Activated CD4-positive, alpha-beta memory T cell treated with anti-CD3 and anti-CD28 coated beads, Interleukin-2, amount 10 ng/mL, durations not matched to agents 7 days and 5 days (primary cell): ENCODE results near the gene TM4SF1. TPM values are rescaled to one million over a fixed set of nuclear protein-coding genes. Genes with fewer than 3 reads are reported as not detected.

Experiments
- CTCF ChIA-PET: fragments of 350-600 bp; sonication (Branson Sonifier 250); formaldehyde crosslinking; loops from one replicate; lab custom pipeline; 2021; ENCODE audit warnings: antibody characterized with exemption, inconsistent platforms; lab: Charles Lee
- POLR2A ChIA-PET: fragments of 350-600 bp; sonication (Branson Sonifier 250); formaldehyde crosslinking; loops from one replicate; lab custom pipeline; 2021; ENCODE audit warnings: antibody characterized with exemption; lab: Charles Lee
- DNase-seq: peaks from one replicate; pipeline ENCODE4 v3.0.0-alpha.2; 2020
- H3K27ac Mint-ChIP-seq: one replicate; pipeline ENCODE4 v1.8.0; 2021; ENCODE audit warnings: mild to moderate bottlenecking, mixed read lengths
- H3K27me3 Mint-ChIP-seq: one replicate; pipeline ENCODE4 v1.8.0; 2021; ENCODE audit warnings: mixed read lengths
- H3K36me3 Mint-ChIP-seq: one replicate; pipeline ENCODE4 v1.8.0; 2021; ENCODE audit warnings: low read depth, mixed read lengths
- H3K4me1 Mint-ChIP-seq: one replicate; pipeline ENCODE4 v1.8.0; 2021; ENCODE audit warnings: mixed read lengths
- H3K4me3 Mint-ChIP-seq: one replicate; pipeline ENCODE4 v1.8.0; 2021; ENCODE audit warnings: mild to moderate bottlenecking, mixed read lengths
- H3K9me3 Mint-ChIP-seq: one replicate; pipeline ENCODE4 v1.8.0; 2021; ENCODE audit warnings: mixed read lengths
- total RNA-seq, 2 experiments: library from RNA; stranded (reverse); gene quantifications; one replicate each; pipeline ENCODE4 v1.2.3, GENCODE V29; 2021

The TM4SF1 gene
- total RNA-seq, 2 experiments from 2014 or later: not detected

DNA sequence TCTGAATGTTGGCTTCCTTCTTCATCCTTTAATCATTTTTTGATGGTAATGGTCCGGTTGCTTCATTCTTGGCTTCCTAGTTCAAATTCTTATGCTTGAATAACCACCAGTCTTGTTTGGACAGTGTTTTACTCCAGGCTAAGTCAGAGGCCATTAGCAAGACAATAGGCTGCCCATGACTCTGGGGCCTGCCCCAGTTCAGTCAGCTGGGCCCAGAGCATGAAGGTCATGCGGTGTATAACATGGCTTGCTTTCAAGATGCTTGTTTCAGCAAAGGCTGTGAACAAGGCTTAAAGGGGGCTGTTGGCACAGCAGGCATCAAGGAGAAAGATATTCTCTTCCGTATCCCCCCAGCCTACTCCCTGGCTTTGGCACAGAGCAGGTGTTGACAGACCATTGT lies 57.7 kb downstream of the TM4SF1 start:
- H3K9me3 Mint-ChIP-seq: no peaks in the 10 kb centered on the region
- no peak for DNase-seq
- H3K4me1 Mint-ChIP-seq: no peaks in the 10 kb centered on the region
- peaks cover 3% of the 10 kb centered on the region for H3K27me3 Mint-ChIP-seq
- no peaks in the 10 kb centered on the region for H3K36me3 Mint-ChIP-seq
- H3K4me3 Mint-ChIP-seq: no peak overlapping the region
- no peak overlapping the region for H3K27ac Mint-ChIP-seq
- CTCF ChIA-PET: no interaction called here
- POLR2A ChIA-PET: no interaction called here

Other genes starting within 250 kb of the TM4SF1 start
- 10 to 100 TPM; 33.0 to 33.7 TPM for gene HPS3, start 248.0 kb downstream of the TM4SF1 start, total RNA-seq
- gene CP, start 155.8 kb downstream of the TM4SF1 start, total RNA-seq: not detected
- not detected for gene TM4SF18, start 44.0 kb downstream of the TM4SF1 start, total RNA-seq
- gene TM4SF4, start 97.0 kb upstream of the TM4SF1 start, total RNA-seq: not detected